ENCODE data around the gene PTBP2.
"Not testable (repeated sequence)": the region's sequence is repeated elsewhere in the genome, so short reads cannot be mapped to it uniquely, and the experiment has no call there.

The PTBP2 gene

GRCh38 chr1:96749618-96750017, 28.0 kb downstream of the PTBP2 start:
- FAIRE-seq (no peak), DNase-seq (ENCODE audit: insufficient read length, low spot score) (no peak)
- no peak for TF ChIP-seq CTCF (IDR thresholded peaks at IDR 0.05; ENCODE audit: insufficient read depth, missing control alignments)

- peak; percentile 25 for FAIRE-seq
- DNase-seq (ENCODE audit: insufficient read length, low spot score): no peak
- no peak for TF ChIP-seq CTCF (IDR thresholded peaks at IDR 0.05; ENCODE audit: insufficient read depth, missing control alignments)
Measured at GRCh38 chr1:96752394-96752793, 30.8 kb downstream of the PTBP2 start.

GRCh38 chr1:96756789-96757188, 35.2 kb downstream of the PTBP2 start:
- FAIRE-seq: peak; percentile 71
- TF ChIP-seq CTCF (IDR thresholded peaks at IDR 0.05; ENCODE audit: insufficient read depth, missing control alignments): no peak
- no peak for DNase-seq (ENCODE audit: insufficient read length, low spot score)

GRCh38 chr1:96762586-96762985, 41.0 kb downstream of the PTBP2 start:
- not testable (repeated sequence) for FAIRE-seq; DNase-seq (ENCODE audit: insufficient read length, low spot score)

GRCh38 chr1:96763514-96763913, 41.9 kb downstream of the PTBP2 start:
- FAIRE-seq (no peak), DNase-seq (ENCODE audit: insufficient read length, low spot score) (no peak)
- TF ChIP-seq CTCF (IDR thresholded peaks at IDR 0.05; ENCODE audit: insufficient read depth, missing control alignments): no peak

GRCh38 chr1:96764469-96764868, 42.9 kb downstream of the PTBP2 start:
- no peak for TF ChIP-seq CTCF (IDR thresholded peaks at IDR 0.05; ENCODE audit: insufficient read depth, missing control alignments)
- no peak for FAIRE-seq
- DNase-seq (ENCODE audit: insufficient read length, low spot score): no peak

GRCh38 chr1:96771847-96772246, 50.3 kb downstream of the PTBP2 start:
- no peak for FAIRE-seq
- TF ChIP-seq CTCF (IDR thresholded peaks at IDR 0.05; ENCODE audit: insufficient read depth, missing control alignments): no peak

GRCh38 chr1:96772349-96772748, 50.8 kb downstream of the PTBP2 start:
- TF ChIP-seq CTCF (IDR thresholded peaks at IDR 0.05; ENCODE audit: insufficient read depth, missing control alignments): no peak
- DNase-seq (ENCODE audit: insufficient read length, low spot score) (no peak), FAIRE-seq (no peak)

More at GRCh38 chr1:96771847-96772246, 50.3 kb downstream of the PTBP2 start:
- no peak for DNase-seq (ENCODE audit: insufficient read length, low spot score)
